ENCODE data around the gene LAMA5. TPM values are rescaled to one million over a fixed set of nuclear protein-coding genes. Genes with fewer than 3 reads are reported as not detected.
A peak's percentile ranks its signal among the peaks of the same experiment; 100 is the strongest.

Gene LAMA5
- total RNA-seq, 1 donor from 2014 or later = 240 TPM

DNA sequence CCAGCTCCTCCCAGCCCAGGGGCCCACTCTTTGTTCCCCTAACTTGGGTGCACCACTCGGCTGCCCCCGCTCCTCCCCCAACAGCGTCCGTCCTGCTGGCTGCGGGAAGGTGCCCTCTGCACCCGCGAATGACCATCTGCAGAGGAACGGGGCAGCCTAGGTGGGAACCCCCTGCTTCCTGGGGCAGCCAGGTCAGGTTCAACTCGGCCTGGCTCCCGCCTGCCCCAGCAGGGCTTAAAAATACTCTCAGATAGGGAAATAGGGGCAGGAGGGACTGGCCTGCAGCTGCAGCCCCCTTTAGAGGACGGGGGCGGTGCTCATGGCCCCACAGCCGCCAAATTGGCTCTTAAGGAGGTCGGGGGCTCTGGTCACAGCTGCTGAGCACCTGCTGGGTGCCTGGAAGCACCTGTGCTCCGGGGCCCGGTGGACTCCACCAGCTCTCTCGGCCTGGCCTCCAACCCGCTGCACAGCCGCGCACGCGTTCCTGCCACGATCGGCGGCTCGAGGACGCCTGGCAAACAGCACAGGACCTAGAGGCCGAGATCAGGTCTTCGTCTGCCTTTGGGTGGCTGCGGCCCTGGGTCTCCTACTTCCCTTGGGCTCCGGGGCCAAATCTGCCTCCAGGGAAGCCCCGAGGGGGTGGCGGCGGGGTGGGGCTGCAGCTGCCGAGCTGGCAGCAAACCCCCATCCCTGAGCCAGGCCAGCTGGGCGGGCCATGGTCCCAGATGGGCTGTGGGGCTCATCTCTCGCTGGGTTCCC, 700 bp upstream of the LAMA5 start:
- TF ChIP-seq, protein P1, sequence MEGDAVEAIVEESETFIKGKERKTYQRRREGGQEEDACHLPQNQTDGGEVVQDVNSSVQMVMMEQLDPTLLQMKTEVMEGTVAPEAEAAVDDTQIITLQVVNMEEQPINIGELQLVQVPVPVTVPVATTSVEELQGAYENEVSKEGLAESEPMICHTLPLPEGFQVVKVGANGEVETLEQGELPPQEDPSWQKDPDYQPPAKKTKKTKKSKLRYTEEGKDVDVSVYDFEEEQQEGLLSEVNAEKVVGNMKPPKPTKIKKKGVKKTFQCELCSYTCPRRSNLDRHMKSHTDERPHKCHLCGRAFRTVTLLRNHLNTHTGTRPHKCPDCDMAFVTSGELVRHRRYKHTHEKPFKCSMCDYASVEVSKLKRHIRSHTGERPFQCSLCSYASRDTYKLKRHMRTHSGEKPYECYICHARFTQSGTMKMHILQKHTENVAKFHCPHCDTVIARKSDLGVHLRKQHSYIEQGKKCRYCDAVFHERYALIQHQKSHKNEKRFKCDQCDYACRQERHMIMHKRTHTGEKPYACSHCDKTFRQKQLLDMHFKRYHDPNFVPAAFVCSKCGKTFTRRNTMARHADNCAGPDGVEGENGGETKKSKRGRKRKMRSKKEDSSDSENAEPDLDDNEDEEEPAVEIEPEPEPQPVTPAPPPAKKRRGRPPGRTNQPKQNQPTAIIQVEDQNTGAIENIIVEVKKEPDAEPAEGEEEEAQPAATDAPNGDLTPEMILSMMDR (conservative IDR thresholded peaks at IDR 0.05; ENCODE audit: low read depth, low read length) = no peak
- peak overlapping the region; percentile 95 for H3K4me3 ChIP-seq (ENCODE audit: low read depth, low read length)
- DNase-seq (ENCODE audit: low read depth) = no peak

DNA sequence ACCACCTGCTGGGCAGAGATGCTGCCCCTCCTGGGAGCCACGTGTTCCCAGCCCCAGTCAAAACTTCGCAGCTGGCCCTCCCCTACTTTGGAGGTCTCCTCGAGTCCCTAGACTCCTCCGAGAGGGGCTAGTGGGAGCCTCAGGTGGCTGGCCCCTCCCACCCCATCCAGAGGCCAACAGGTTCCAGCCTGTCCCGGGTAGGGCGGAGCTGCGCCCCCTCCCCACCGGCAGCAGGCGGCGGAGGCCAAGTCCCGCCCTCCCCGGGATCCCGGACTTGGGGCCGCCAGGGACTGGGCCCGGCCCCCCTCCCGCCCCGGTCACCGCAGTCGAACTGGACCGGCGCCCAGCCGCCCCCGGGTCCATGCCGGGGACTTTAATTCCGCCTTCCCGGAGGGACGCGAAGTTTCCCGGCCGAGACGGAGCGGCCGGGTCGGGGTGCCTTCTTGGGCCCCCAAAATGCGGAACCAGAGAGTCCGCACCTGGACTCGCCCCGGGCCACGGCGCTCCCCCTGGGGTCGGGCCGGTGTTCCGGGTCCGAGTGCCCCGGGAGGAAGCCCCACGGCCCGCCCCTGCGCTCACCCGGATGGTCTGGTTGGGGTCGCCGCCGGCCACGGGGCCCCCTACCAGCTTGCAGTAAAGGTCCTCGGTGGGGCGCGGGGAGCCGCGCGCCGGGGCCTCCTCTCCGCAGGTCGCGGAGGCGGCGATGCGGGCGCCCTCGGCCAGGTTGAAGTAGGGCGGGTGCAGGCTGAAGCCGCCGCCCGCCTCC, 559 bp downstream of the LAMA5 start:
- DNase-seq (ENCODE audit: low read depth) = no peak
- peak overlapping the region; percentile 95 for H3K4me3 ChIP-seq (ENCODE audit: low read depth, low read length)
- TF ChIP-seq, protein P1 (conservative IDR thresholded peaks at IDR 0.05; ENCODE audit: low read depth, low read length) = no peak

DNA sequence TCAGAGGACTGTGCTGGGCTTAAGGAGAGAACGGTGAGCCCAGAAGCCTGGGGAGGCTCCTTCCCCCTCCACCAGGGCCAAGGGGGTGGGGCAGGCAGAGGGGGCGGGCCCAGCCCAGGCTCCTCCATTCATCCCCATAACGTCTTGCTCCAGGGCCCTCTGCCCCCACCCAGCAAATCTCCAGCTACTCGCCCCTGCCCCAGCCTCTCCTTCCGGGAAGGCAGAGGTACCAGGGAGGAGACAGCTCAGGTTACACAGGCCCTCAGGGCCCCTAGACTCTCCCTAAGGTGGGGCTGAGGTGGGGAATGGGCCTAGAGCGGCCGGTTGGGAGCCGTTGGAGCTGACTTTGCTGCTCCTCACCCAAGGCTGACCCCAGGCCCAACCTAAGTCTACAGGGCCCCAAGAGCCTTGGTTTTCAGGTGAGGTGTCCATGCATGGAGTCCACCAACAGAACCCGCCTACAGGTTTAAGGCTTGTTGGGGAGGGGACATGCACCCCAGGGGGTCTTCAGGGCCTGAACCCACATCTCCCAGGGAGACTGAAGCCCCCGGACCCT, 1.2 kb downstream of the LAMA5 start:
- TF ChIP-seq, protein P1 (conservative IDR thresholded peaks at IDR 0.05; ENCODE audit: low read depth, low read length) = no peak
- H3K4me3 ChIP-seq (ENCODE audit: low read depth, low read length) = peak overlapping the region; percentile 95
- DNase-seq (ENCODE audit: low read depth) = no peak

DNA sequence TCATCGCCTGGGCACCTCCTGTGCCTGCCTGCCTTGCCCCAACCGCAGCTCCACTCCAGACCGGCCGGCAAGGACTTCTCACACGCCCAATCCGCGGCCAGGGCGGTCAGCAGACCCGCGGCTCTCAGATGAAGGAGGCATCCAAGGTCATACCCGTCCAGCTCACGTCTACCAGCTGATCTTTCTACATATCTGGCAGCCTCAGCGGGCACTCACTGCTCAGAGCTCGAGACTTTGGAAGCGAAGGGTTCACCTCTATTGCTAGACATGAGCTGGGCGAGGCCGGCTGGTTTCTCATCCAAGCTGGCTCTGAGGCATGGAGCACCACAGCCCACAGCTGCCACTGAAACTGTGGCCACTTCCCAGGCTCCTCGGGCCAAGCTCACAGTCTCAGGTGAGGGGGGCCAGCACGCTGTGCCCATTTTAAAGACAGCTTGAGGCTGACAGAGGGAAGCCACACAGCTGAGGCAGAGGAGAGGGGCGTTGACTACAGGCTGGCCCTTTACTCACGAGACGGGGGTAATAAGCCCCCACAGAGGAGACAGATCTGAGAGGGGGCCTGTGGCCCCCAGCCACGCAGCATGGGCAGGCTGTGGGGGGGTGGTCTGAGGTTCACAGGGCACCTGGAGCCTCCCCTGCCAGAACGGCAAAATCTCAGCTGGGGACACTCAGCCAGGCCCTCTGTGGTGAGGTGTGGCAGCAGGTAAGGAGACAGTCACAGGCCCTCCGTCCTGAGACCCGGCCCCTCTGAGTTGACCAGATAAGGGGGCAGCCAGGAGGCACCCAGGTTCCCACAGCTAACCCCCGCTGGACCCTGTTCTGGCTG, 2.0 kb downstream of the LAMA5 start:
- peak overlapping the region; percentile 95 for H3K4me3 ChIP-seq (ENCODE audit: low read depth, low read length)
- DNase-seq (ENCODE audit: low read depth) = no peak
- TF ChIP-seq, protein P1 (conservative IDR thresholded peaks at IDR 0.05; ENCODE audit: low read depth, low read length) = no peak

- H3K4me3 ChIP-seq (ENCODE audit: low read depth, low read length) = peak overlapping the region; percentile 95
- TF ChIP-seq, protein P1 (conservative IDR thresholded peaks at IDR 0.05; ENCODE audit: low read depth, low read length) = no peak
- no peak for DNase-seq (ENCODE audit: low read depth)
Observed at GRCh38 chr20:62363920-62364851, 2.9 kb downstream of the LAMA5 start.

All from epithelial cell of proximal tubule (primary cell).